GM15510 (cell line): ENCODE measurements around the gene CTR9.

Experiments used
- POLR2A ChIP-seq: IDR thresholded peaks from 3 replicates; pipeline ENCODE4 v1.6.1; 2011; ENCODE audit warnings: borderline replicate concordance; ENCODE audit not compliant: insufficient read length; ENCODE audit errors: extremely low read depth

Gene CTR9

DNA sequence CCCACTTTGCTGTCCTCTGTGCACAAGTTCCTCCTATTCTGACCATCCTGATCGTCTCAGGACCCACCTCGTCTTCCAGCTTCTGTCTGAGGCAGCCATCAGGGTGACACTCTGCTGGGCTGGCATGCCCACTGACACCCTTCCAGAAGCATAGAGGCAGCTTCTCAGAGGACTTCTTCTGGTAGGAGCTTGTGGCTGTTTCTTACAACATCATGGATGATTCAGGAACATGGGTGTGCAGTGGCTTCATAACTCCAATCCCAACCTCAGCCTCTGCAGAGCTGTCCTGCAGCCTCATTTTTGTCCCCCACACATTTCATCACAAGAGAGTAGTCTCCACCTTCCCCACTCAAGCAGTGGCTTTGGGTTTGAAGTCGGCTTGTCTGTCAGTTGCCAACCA lies 20.9 kb upstream of the CTR9 start:
- TF ChIP-seq POLR2A: no peak

GRCh38 chr11:10731064-10731680 lies 19.9 kb upstream of the CTR9 start:
- no peak for TF ChIP-seq POLR2A

DNA sequence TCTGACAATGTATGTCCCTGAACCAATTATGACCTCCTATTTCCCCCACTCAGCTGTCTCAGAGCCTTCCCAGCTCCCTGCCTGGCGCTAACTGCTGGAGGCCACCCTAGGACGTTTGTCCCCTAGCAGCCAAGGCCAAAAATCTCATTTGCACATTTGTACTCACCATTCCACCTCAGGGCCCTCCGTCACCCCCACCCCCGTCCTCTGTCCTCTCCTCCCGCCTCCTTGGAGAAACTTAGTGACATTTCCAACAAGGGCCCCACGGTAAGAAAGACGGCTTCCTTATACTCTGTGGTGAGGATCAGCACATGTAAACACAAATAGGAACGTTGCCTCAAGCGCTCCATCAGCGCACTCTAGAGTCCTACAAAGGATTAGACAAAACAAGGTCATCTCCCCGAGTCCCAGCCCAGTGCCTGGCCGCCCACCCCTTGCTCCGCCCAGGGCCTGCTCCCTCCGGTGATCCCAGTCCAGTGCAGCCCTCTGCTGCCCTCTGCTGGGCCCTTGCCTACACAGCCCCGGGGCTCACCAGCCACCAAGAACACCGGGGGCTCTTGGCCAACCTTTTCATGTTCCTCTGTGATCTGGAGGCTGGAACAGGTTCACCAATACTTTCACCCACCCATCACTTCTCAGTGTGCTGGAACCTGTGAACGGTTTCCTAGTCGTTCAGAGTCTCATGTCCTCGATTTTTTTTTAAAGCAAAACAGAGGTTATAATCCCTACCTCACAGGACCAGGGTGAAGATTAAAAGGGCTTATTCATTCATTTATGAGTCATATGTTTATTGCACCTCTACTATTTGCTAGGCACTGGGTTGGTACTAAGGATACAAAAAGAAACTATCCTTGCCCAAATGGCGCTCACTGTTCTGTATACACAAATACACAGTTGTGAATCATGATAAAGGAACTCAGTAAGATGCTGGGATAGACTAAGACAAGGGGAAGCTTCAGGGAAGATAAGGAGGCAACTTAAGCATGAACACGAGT lies 15.3 kb upstream of the CTR9 start:
- no peak for TF ChIP-seq POLR2A

- no peak for TF ChIP-seq POLR2A
Observed at GRCh38 chr11:10742460-10743208, 8.4 kb upstream of the CTR9 start.

DNA sequence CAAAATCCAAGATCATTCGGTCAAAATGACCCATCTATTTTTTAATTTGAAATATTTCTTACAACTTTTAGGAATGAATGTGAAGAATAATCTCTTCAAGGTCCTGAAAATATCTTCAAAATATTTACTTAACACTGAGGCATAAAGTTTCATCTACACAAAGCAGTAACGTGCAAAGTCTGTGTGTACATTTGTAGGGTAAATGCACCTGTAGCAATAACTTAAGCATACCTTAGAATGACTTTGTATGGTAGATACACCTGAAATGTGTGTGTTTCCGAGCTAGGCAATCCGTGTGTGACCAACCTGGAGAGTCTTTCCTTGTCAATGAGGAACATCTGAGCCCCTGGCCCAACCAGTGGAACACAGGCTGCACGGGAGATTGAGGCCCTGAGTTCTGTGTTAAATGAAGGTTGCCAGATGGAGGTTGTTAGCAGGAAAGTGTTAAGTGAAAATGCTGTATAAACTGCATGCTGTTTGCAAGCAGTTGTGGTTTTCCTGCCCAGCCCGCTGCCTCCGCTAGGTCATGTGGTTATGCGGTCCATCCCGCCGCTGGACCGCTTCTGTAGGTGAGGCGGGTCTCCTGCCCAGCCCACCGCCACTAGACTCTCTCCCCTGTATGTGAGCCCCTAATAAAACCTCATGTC lies 7.6 kb upstream of the CTR9 start:
- TF ChIP-seq POLR2A: no peak

- TF ChIP-seq POLR2A: no peak
Observed at GRCh38 chr11:10744206-10744605, 6.8 kb upstream of the CTR9 start.

GRCh38 chr11:10746871-10747270 lies 4.2 kb upstream of the CTR9 start:
- no peak for TF ChIP-seq POLR2A

DNA sequence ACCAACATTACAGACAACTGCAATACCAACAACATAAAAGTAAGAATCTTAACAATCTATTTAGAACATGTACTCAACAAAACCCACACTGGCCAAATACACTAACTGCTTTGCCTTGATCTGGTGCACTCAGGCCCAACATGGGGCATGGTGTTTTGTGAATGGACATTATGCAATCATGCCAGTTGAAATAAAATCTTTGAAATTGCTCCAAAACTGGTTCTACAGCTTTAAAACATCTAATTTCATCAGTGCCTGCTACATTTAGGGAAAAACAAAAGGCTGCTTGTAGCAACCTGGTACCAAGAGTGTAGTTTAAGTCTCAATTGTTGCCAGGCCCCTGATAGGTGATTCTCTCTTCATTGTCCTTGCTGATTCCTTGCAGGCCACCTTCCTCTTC lies 3.3 kb upstream of the CTR9 start:
- TF ChIP-seq POLR2A: no peak

DNA sequence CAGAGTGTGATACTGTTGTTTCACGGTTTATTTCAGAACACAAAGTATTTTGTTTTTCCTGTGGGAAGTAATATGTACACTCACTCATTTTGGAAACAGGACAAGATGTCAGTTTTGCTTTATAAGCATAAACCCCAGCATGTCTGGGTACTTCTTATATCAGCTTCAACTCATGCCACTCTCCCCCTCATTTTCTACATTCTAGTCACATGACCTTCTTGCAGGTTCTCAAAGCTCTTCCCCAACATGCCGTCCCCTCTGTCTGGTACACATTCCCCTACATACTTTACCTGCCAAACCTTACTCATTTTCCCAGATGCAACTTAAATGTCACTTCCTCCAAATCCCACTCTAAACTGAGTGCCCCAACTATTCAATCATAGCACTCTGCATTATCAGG lies 1.6 kb upstream of the CTR9 start:
- TF ChIP-seq POLR2A: no peak

GRCh38 chr11:10751581-10751940 lies 515 bp downstream of the CTR9 start:
- no peak for TF ChIP-seq POLR2A

DNA sequence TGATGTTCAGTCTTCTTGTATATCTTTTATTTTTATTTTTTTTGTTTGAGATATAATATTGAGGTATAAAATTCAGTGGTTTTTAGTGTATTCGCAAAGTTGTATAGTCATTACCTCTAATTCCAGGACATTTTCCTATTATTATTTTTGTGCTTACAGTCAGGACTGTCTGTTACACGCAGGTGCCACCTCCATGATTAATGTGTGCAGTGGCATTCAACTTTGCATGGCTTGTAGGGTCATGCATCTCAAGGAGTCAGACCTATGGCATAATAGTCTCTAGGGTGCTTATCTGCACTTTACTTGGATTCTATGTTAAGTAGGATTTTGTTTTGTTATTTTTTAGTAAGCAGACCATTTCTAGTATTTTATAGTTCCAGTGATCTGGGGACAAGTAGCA lies 1.0 kb downstream of the CTR9 start:
- no peak for TF ChIP-seq POLR2A

DNA sequence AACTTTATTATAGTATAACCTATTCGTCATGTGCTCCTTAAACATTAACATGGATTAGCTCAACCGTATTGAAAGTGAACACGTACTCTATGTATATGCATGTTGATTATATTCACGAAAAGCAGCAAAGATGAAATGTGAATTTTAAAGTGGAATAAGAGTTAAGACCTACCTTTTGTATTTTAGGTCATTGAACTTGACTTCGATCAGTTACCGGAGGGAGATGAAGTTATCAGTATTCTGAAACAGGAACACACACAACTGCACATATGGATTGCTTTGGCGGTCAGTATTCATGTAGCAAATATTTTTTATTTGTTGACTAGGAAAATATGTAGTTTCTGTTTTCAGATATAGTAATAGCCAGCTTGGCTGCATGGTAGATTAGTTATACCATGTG lies 1.4 kb downstream of the CTR9 start:
- no peak for TF ChIP-seq POLR2A

GRCh38 chr11:10758957-10759356 lies 7.9 kb downstream of the CTR9 start:
- no peak for TF ChIP-seq POLR2A

GRCh38 chr11:10761085-10761698 lies 10.1 kb downstream of the CTR9 start:
- TF ChIP-seq POLR2A: no peak
